Esophagus squamous epithelium (tissue), 4 donors: ENCODE results near the gene IGFBP4.

Experiments used
- POLR2A ChIP-seq, 4 donors: fragments of 450-650 bp; IDR thresholded peaks; one replicate each; pipeline ENCODE4 v1.6.1; 2017; ENCODE audit warnings: antibody characterized with exemption in 4 of 4, mild to moderate bottlenecking in 4 of 4, moderate library complexity in 3 of 4
- TF ChIP-seq, protein P1 (sequence below), 6 experiments: fragments of 450-650 bp in 4 of 6; fragments of 200-600 bp in 2 of 6; sonication (generic) in 2 of 6; IDR thresholded peaks; one replicate each; pipeline ENCODE4 v1.5.1; 2016 to 2019; ENCODE audit warnings: antibody characterized with exemption in 6 of 6, mild to moderate bottlenecking in 4 of 6, moderate library complexity in 4 of 6

DNA sequence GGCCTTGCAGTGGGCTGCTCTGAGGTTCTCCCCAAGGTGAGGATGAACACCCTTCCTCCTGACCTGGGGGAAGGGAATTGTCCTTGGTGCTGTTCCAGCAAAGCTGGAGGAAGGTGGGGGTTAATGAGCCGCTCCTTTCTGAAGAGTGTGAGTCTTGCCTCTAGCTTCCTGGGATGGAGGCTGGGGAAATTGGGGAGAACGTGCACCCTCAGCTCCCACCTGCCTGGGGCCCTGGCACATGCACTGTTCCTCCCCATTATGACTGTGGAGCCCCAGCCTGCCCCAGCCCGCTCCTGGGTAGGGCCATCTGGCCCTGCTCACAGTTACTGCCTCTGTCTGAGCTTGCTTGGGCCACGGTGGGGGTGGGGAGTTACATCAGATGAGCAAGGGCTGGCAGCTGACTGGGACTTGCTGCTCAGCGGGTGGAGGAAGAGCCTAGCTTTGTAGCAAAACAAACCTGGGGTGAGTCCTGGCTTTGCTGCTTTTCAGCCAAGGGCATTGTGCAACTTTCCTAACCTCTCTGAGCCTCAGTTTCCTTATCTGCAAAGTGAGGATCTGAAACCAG is 47.1 kb downstream of the IGFBP4 start:
- TF ChIP-seq POLR2A (IDR thresholded peaks at IDR 0.05): peak in 2 of 4 donors; percentile 31 to 50
- TF ChIP-seq, protein P1, sequence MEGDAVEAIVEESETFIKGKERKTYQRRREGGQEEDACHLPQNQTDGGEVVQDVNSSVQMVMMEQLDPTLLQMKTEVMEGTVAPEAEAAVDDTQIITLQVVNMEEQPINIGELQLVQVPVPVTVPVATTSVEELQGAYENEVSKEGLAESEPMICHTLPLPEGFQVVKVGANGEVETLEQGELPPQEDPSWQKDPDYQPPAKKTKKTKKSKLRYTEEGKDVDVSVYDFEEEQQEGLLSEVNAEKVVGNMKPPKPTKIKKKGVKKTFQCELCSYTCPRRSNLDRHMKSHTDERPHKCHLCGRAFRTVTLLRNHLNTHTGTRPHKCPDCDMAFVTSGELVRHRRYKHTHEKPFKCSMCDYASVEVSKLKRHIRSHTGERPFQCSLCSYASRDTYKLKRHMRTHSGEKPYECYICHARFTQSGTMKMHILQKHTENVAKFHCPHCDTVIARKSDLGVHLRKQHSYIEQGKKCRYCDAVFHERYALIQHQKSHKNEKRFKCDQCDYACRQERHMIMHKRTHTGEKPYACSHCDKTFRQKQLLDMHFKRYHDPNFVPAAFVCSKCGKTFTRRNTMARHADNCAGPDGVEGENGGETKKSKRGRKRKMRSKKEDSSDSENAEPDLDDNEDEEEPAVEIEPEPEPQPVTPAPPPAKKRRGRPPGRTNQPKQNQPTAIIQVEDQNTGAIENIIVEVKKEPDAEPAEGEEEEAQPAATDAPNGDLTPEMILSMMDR (IDR thresholded peaks at IDR 0.05): peak in 1 of 6 experiments; percentile 0
